HepG2 (cell line): ENCODE results near the gene ZNF593OS.

Source experiments
- NR3C1 ChIP-seq: sonication (generic); formaldehyde crosslinking; IDR thresholded peaks from 2 replicates; pipeline ENCODE4 v1.4.0; 2020; ENCODE audit warnings: missing genetic modification reagents
- PCBP1 ChIP-seq: fragments of 200-400 bp; formaldehyde crosslinking; IDR thresholded peaks from 2 replicates; pipeline ENCODE4 v1.6.1; 2017; ENCODE audit warnings: mild to moderate bottlenecking, low read depth, low read length, borderline replicate concordance
- ZNF530 ChIP-seq: sonication (generic); formaldehyde crosslinking; IDR thresholded peaks from 2 replicates; pipeline ENCODE4 v1.5.0; 2020; ENCODE audit warnings: low read depth, mild to moderate bottlenecking, missing genetic modification reagents
- TF ChIP-seq, protein P1 (sequence below): sonication (generic); formaldehyde crosslinking; IDR thresholded peaks from 2 replicates; pipeline ENCODE4 v1.5.0; 2020; ENCODE audit warnings: mild to moderate bottlenecking, missing genetic modification reagents, moderate library complexity
- TF ChIP-seq, protein P2 (sequence below): sonication (generic); formaldehyde crosslinking; IDR thresholded peaks from 2 replicates; pipeline ENCODE4 v1.5.0; 2020; ENCODE audit warnings: missing genetic modification reagents, mild to moderate bottlenecking, borderline replicate concordance

DNA sequence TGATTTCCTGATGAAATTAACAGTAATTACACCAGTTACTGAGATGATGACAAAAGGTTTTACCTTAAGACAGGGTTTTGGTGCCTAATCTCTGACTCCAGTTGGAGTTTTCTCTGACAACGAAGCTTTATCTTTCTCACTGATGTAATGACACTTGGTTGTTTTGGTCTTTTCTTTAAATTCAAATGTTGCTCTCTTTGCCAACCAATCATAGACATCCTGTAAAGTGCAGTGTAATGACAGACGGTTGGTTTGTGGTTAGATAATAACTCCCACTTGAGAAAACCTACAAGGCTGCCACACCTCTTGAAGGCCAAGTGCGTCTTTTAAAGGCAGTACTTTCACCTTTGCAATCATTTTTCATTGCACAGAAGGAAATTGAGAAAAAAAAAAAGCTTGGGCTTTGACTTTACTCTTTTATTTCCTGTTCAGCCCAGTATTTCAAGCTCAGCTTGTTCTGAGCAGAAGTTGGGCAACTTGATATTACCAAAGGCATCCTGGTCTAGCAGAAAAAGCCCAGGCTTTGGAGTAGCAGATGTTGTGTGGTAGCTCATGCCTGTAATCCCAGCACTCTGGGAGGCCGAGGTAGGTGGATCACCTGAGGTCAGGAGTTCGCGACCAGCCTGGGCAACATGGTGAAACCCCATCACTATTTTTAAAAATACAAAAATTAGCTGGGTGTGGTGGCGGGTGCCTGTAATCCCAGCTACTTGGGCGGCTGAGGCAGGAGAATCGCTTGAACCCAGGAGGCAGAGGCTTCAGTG is 45.1 kb downstream of the ZNF593OS start:
- TF ChIP-seq NR3C1 (no peak), PCBP1 (no peak), ZNF530 (CRISPR knock-in tag) (no peak)
- TF ChIP-seq, protein P1, sequence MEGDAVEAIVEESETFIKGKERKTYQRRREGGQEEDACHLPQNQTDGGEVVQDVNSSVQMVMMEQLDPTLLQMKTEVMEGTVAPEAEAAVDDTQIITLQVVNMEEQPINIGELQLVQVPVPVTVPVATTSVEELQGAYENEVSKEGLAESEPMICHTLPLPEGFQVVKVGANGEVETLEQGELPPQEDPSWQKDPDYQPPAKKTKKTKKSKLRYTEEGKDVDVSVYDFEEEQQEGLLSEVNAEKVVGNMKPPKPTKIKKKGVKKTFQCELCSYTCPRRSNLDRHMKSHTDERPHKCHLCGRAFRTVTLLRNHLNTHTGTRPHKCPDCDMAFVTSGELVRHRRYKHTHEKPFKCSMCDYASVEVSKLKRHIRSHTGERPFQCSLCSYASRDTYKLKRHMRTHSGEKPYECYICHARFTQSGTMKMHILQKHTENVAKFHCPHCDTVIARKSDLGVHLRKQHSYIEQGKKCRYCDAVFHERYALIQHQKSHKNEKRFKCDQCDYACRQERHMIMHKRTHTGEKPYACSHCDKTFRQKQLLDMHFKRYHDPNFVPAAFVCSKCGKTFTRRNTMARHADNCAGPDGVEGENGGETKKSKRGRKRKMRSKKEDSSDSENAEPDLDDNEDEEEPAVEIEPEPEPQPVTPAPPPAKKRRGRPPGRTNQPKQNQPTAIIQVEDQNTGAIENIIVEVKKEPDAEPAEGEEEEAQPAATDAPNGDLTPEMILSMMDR, result no peak
- TF ChIP-seq, protein P2, sequence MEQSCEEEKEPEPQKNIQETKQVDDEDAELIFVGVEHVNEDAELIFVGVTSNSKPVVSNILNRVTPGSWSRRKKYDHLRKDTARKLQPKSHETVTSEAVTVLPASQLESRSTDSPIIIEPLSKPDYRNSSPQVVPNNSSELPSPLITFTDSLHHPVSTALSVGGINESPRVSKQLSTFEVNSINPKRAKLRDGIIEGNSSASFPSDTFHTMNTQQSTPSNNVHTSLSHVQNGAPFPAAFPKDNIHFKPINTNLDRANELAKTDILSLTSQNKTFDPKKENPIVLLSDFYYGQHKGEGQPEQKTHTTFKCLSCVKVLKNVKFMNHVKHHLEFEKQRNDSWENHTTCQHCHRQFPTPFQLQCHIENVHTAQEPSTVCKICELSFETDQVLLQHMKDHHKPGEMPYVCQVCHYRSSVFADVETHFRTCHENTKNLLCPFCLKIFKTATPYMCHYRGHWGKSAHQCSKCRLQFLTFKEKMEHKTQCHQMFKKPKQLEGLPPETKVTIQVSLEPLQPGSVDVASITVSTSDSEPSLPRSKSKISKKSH (CRISPR knock-in tag), result no peak
